Superior temporal gyrus (tissue), 1 donor: Measurements from ENCODE around the gene CSMD2.
"Not testable (repeated sequence)": the region's sequence is repeated elsewhere in the genome, so short reads cannot be mapped to it uniquely, and the experiment has no call there.

Source experiments
- DNase-seq: peaks from one replicate; pipeline ENCODE4 v3.0.0-alpha.2; 2016; ENCODE audit errors: extremely low spot score

The CSMD2 gene

DNA sequence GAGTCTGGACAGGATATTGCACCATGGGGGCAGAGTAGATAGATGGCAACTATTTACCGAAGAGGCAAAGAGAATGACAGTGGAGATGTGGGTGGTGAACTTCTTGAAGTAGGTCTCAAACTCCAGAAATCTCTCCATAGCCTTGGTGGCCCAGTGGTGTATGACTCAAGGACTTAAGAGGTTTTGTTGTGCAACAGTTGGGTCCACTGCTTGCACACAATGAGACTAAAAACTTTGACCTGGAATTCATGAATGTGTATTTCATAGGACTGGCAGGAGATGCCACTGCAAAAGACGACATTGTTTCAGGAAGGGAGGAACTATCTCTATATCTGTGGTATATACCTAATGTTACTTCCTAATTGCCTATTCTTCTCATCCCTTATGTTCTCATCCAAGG, 616.7 kb downstream of the CSMD2 start:
- DNase-seq: no peak

DNA sequence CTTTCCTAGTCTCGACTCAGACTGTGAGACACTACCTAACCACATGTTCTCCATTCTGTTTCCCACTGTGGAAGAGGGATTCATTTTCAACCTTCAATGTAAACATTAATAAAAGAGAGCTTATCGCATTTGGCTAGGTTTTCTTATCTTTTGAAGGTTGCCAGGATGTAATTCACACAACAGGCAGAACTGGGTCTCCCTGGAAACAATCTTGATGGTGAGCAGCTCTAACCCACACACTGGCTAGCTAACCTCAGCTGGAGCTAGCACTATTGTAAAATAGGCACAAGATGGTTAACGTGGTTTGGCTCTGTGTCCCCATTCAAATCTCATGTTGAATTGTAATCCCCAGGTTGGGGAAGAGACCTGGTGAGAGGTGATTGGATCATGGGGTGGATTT, 617.5 kb downstream of the CSMD2 start:
- no peak for DNase-seq

- DNase-seq: no peak
These were observed 623.1 kb downstream of the CSMD2 start for GRCh38 chr1:33541966-33542365.

DNA sequence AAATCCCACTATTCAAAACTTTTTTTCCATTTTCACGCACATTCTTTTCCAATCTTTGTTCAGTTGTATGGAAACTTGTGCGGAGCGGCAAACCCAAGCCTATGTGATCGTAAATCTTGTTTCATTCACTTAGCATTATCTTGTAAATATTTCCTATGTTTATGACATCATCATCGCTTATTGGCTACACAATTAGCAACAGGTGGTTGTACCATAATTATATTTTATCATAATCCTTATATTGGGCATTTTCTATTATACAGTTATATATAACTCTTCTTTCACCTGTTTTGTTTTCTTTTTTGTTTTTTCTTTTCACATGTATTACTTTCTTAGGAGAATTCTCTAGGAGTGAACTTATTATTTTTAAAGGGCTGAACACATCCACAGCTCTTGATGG, 627.1 kb downstream of the CSMD2 start:
- DNase-seq: no peak

DNA sequence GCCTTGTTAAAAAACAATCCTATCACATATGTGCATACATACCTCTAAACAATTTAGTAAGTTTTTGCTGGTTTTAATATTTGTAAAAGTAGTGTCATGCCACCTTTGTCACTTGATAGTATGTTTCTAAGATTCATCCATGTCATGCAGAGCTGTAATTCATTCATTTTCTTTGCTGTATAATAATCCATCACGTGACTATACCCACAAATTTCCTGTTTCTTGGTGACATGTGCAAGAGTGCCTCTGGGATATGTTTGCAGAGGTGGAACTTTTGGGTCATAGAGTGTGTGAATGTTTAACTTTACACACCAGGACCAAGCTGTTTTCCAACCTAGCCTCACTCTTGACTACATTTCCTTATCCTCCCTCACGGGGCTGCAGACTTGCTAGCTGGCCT, 629.7 kb downstream of the CSMD2 start:
- no peak for DNase-seq

DNA sequence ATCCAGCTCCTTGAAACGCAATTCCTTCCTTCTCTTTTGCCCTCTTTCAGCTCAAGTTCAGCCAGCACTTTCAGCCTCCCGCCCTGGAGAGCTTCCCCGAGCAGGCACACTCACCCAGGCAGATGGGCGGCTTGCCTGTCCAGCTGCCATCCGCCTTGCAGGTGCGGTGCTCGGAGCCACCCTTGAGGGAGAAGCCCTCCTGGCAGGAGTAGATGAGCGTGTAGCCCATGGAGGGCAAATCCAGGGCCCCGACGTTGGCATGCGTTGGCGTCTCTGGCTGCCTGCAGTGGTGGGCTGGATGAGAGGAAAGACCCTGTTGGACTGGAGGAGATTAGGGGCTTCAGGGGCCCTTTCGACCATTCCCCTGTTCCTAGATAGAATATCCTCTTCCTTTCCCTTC, 632.1 kb downstream of the CSMD2 start:
- DNase-seq: no peak

GRCh38 chr1:33532250-33532649, 632.8 kb downstream of the CSMD2 start:
- DNase-seq: no peak

GRCh38 chr1:33529957-33530356, 635.1 kb downstream of the CSMD2 start:
- no peak for DNase-seq

GRCh38 chr1:33527934-33528333, 637.1 kb downstream of the CSMD2 start:
- DNase-seq: no peak

- DNase-seq: no peak
These were observed 640.4 kb downstream of the CSMD2 start for GRCh38 chr1:33524586-33524985.

DNA sequence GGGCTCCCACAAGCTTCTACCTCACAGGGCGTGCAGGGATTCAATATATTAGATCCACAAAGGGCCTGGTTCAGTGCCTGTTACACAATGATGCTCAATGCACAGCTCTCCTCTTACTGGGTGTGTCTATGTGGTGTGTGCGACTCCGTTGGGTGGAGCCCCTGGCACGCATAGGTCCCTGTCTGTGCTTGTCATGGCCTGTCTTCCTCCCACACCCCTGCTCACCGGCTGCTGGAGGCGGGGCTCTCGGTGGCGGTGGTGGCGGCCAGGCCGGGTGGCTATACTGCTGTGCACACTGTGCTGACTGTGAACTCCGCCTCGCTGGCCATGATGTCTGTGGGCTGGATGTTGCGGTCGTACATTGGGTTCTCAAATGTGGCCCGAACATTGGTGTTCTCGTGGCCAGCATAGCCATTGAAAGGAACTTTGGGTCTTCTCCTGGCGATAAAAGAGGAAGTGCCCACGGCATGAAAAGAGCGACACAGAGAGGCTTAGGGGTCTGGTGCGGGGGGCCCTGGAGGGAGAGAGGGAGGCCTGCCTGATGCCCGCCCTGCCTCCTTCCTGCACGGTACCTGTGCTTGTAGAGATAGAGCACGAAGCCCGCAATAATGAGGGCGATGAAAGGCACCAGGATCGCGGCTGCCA, 645.7 kb downstream of the CSMD2 start:
- DNase-seq: no peak

- DNase-seq: peak; percentile 53
These were observed 647.3 kb downstream of the CSMD2 start for GRCh38 chr1:33517596-33518250.

GRCh38 chr1:33516891-33517567, 648.0 kb downstream of the CSMD2 start:
- DNase-seq: no peak

GRCh38 chr1:33516428-33516827, 648.6 kb downstream of the CSMD2 start:
- DNase-seq: no peak

DNA sequence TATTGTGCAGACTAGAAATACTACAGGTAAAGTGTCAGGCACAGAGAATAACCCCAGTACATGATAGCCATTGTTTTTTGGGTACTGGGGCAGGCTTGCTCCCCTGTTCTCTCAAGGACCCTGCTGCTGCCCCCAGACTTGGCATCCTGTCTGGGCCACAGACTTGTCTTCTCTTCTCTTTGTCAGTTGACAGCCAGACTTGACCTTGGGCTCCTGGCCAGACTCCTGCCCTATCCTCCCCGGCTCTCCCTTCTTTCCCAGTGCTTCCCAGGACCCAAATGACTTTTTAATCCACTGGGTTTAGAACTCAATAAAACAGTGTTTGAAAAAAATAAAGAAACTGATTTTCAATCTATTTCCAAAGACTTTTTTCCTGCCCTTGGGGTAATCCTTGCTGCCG, 649.4 kb downstream of the CSMD2 start:
- DNase-seq: no peak

GRCh38 chr1:33515112-33515511, 649.9 kb downstream of the CSMD2 start:
- DNase-seq: no peak

DNA sequence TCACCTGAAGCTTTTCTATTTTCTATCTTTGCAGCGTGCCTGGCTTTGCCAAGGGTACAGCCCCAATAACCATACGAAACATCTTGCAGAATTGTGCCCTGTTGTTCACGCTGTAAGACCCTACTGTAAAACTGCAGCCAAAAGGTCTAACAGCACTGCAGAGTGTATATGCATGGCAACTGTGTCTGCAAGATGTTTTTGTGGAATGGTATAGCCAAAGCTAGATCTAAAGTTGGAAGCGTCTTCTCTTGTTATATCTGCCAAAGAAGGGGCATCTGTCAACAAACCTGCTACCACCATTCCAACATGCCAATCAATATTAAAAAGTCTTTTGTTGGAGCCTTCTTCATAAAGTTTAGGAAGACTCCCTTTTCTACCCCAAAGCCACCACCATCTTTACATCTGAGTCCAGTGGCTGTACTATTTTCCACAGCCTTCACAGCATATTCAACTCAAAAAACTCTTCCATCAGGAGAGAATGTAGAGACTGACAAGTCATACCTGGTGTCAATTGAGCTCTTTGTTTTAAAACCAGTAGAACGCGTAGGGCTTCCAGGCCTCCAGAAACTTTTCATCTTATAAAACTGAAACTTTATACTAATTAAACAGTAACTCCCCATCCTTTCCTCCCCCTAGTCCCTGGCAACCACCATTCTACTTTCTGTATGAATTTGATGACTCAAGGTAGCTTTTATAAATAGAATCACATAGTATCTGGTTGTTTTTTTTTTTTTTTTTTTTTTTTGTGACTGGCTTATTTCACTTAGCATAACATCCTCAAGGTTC, 652.6 kb downstream of the CSMD2 start:
- no peak for DNase-seq

DNA sequence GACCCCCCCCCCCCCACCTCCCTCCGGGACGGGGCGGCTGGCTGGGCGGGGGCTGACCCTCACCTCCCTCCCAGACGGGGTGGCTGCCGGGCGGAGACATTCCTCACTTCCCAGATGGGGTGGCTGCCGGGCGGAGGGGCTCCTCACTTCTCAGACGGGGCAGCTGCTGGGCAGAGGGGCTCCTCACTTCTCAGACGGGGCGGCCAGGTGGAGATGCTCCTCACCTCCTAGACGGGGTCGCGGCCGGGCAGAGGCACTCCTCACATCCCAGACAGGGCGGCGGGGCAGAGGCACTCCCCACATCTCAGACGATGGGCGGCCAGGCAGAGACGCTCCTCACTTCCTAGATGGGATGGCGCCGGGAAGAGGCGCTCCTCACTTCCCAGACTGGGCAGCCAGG, 655.8 kb downstream of the CSMD2 start:
- not testable (repeated sequence) for DNase-seq

- no peak for DNase-seq
These were observed 656.9 kb downstream of the CSMD2 start for GRCh38 chr1:33508151-33508550.

DNA sequence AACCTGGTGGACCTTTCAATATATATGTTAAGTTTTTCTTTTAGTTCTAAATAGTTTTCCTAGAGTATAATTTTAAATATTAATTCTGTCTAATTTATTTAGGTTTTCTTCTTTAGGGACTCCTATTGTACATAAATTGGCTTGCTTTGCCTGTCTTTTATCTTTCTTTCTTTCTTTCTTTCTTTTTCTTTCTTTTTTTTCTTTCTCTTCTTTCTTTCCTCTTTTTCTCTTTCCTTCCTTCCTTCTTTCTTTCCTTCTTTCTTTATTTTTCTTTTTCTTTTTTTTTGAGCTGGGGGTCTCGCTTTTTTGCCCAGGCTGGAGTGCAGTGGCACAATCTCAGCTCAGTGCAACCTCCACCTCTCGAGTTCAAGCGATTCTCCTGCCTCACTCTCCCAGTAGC, 657.4 kb downstream of the CSMD2 start:
- DNase-seq: no peak

GRCh38 chr1:33503506-33503905, 661.5 kb downstream of the CSMD2 start:
- DNase-seq: no peak

DNA sequence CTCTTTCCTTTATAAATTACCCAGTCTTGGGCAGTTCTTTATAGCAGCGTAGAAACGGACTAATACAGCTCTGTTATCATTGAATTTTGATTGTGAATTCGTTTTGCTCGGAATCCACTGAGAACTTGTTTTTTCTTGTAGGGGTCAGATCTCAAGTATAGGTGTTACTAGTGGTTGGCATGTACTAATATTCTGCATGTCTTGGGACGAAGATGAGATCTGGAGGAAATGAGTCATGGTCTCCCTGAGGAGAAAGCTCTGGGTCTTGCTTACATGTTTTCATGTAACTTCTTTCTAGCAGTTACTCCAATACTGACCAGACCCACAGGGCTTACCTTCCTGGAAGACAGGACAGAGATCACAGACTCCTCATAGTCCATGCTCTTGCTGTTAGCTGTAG, 662.3 kb downstream of the CSMD2 start:
- DNase-seq: no peak
